CD4-positive, alpha-beta T cell treated with Interferon gamma for 1 hour (primary cell): ENCODE data around the gene BABAM2.

ENCODE experiments used
- DNase-seq: peaks from one replicate; pipeline ENCODE4 v3.0.0-alpha.2; 2020

BABAM2 gene

GRCh38 chr2:28172114-28172898 lies 281.8 kb downstream of the BABAM2 start:
- no peak for DNase-seq

- DNase-seq, result no peak
Observed at GRCh38 chr2:28173377-28173776, 282.8 kb downstream of the BABAM2 start.

- no peak for DNase-seq
Observed at GRCh38 chr2:28174211-28174610, 283.7 kb downstream of the BABAM2 start.

GRCh38 chr2:28175028-28175427 lies 284.5 kb downstream of the BABAM2 start:
- no peak for DNase-seq

GRCh38 chr2:28178946-28179345 lies 288.4 kb downstream of the BABAM2 start:
- no peak for DNase-seq

GRCh38 chr2:28181801-28182200 lies 291.3 kb downstream of the BABAM2 start:
- no peak for DNase-seq

GRCh38 chr2:28182348-28182747 lies 291.8 kb downstream of the BABAM2 start:
- DNase-seq, result no peak

GRCh38 chr2:28185153-28185552 lies 294.6 kb downstream of the BABAM2 start:
- DNase-seq, result no peak

- DNase-seq, result no peak
Observed at GRCh38 chr2:28185891-28186290, 295.4 kb downstream of the BABAM2 start.

GRCh38 chr2:28187186-28187585 lies 296.7 kb downstream of the BABAM2 start:
- DNase-seq, result no peak

GRCh38 chr2:28188436-28188835 lies 297.9 kb downstream of the BABAM2 start:
- no peak for DNase-seq

- no peak for DNase-seq
Observed at GRCh38 chr2:28193630-28194403, 303.3 kb downstream of the BABAM2 start.

- DNase-seq, result no peak
Observed at GRCh38 chr2:28199995-28200679, 309.6 kb downstream of the BABAM2 start.

- no peak for DNase-seq
Observed at GRCh38 chr2:28201671-28202180, 311.2 kb downstream of the BABAM2 start.

GRCh38 chr2:28202719-28203118 lies 312.2 kb downstream of the BABAM2 start:
- no peak for DNase-seq

- DNase-seq, result no peak
Observed at GRCh38 chr2:28206762-28207161, 316.2 kb downstream of the BABAM2 start.

GRCh38 chr2:28209261-28209691 lies 318.7 kb downstream of the BABAM2 start:
- no peak for DNase-seq

GRCh38 chr2:28209864-28210263 lies 319.3 kb downstream of the BABAM2 start:
- DNase-seq, result no peak

- DNase-seq, result no peak
Observed at GRCh38 chr2:28210535-28210934, 320.0 kb downstream of the BABAM2 start.

- DNase-seq, result no peak
Observed at GRCh38 chr2:28216331-28216730, 325.8 kb downstream of the BABAM2 start.

GRCh38 chr2:28217042-28217740 lies 326.7 kb downstream of the BABAM2 start:
- DNase-seq, result no peak

- DNase-seq, result no peak
Observed at GRCh38 chr2:28219138-28219537, 328.6 kb downstream of the BABAM2 start.
